IMR-90 (cell line): Measurements from ENCODE around the gene HECTD2.

Source experiments
- BHLHE40 ChIP-seq: fragments of 150-350 bp; IDR thresholded peaks from 2 replicates; pipeline ENCODE4 v1.6.1; 2016; ENCODE audit warnings: mild to moderate bottlenecking, low read depth, low read length
- CEBPB ChIP-seq: IDR thresholded peaks from 2 replicates; pipeline ENCODE4 v1.6.1; 2012; ENCODE audit warnings: low read depth, low read length, improper control_type of control experiment
- MAFK ChIP-seq: IDR thresholded peaks from 2 replicates; pipeline ENCODE4 v1.6.1; 2012; ENCODE audit warnings: low read depth, low read length, improper control_type of control experiment
- MAZ ChIP-seq: IDR thresholded peaks from 2 replicates; pipeline ENCODE4 v1.6.1; 2012; ENCODE audit warnings: low read depth, mild to moderate bottlenecking, low read length, improper control_type of control experiment, moderate library complexity, borderline replicate concordance
- POLR2A ChIP-seq: IDR thresholded peaks from 2 replicates; pipeline ENCODE4 v1.6.1; 2012; ENCODE audit warnings: mild to moderate bottlenecking, low read depth, low read length
- RAD21 ChIP-seq: IDR thresholded peaks from 2 replicates; pipeline ENCODE4 v1.6.1; 2012; ENCODE audit warnings: low read length, improper control_type of control experiment
- SMC3 ChIP-seq: fragments of 150-350 bp; IDR thresholded peaks from 2 replicates; pipeline ENCODE4 v1.6.1; 2016; ENCODE audit warnings: low read depth, mild to moderate bottlenecking, antibody characterized with exemption, low read length, moderate library complexity
- TF ChIP-seq, protein P1 (sequence below): conservative IDR thresholded peaks from 2 replicates; pipeline ENCODE4 v1.5.1; 2012; ENCODE audit warnings: mild to moderate bottlenecking, low read depth, low read length, improper control_type of control experiment
- TF ChIP-seq, protein P2 (sequence below): fragments of 150-350 bp; IDR thresholded peaks from 2 replicates; pipeline ENCODE4 v1.6.1; 2016; ENCODE audit warnings: low read depth, mild to moderate bottlenecking, low read length, moderate library complexity, borderline replicate concordance

DNA sequence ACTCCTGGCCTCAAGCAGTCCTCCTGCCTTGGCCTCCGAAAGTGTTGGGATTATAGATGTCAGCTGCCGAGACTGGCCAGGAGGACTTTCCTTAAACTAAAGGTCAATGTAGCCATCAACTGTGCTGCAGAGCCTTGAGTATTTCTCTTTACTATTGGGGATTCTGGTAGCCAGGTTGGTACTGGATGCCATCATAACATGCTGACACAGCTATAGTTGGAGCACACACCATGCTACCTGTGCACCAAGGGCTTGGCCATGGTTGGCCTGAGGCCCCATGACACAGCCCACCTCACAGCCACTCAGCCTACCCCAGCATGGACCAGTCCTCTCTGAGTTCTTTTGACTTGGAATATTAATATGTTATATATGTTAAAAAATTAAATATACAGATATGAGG, 54.4 kb downstream of the HECTD2 start:
- TF ChIP-seq, protein P1, sequence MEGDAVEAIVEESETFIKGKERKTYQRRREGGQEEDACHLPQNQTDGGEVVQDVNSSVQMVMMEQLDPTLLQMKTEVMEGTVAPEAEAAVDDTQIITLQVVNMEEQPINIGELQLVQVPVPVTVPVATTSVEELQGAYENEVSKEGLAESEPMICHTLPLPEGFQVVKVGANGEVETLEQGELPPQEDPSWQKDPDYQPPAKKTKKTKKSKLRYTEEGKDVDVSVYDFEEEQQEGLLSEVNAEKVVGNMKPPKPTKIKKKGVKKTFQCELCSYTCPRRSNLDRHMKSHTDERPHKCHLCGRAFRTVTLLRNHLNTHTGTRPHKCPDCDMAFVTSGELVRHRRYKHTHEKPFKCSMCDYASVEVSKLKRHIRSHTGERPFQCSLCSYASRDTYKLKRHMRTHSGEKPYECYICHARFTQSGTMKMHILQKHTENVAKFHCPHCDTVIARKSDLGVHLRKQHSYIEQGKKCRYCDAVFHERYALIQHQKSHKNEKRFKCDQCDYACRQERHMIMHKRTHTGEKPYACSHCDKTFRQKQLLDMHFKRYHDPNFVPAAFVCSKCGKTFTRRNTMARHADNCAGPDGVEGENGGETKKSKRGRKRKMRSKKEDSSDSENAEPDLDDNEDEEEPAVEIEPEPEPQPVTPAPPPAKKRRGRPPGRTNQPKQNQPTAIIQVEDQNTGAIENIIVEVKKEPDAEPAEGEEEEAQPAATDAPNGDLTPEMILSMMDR, result no peak
- TF ChIP-seq CEBPB, result no peak
- no peak for TF ChIP-seq BHLHE40
- no peak for TF ChIP-seq POLR2A
- TF ChIP-seq SMC3, result no peak
- TF ChIP-seq MAFK, result peak; percentile 23; the same call in 1 of the 2 replicates
- TF ChIP-seq, protein P2, sequence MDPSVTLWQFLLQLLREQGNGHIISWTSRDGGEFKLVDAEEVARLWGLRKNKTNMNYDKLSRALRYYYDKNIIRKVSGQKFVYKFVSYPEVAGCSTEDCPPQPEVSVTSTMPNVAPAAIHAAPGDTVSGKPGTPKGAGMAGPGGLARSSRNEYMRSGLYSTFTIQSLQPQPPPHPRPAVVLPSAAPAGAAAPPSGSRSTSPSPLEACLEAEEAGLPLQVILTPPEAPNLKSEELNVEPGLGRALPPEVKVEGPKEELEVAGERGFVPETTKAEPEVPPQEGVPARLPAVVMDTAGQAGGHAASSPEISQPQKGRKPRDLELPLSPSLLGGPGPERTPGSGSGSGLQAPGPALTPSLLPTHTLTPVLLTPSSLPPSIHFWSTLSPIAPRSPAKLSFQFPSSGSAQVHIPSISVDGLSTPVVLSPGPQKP, result no peak
- no peak for TF ChIP-seq MAZ
- TF ChIP-seq RAD21, result no peak
